Inflammatory macrophage (primary cell): ENCODE results near the gene TPD52L1.
"Not testable (repeated sequence)": the region's sequence is repeated elsewhere in the genome, so short reads cannot be mapped to it uniquely, and the experiment has no call there.

Experiments used
- DNase-seq, 2 donors: peaks; one replicate each; pipeline ENCODE4 v3.0.0-alpha.2; 2020 to 2022

TPD52L1 gene

GRCh38 chr6:125142618-125143017 is 11.0 kb upstream of the TPD52L1 start:
- no peak for DNase-seq

- no peak for DNase-seq
Measured at GRCh38 chr6:125144822-125145221, 8.8 kb upstream of the TPD52L1 start.

- no peak for DNase-seq
Measured at GRCh38 chr6:125149256-125150144, 4.1 kb upstream of the TPD52L1 start.

- no peak for DNase-seq
Measured at GRCh38 chr6:125151700-125152099, 1.9 kb upstream of the TPD52L1 start.

GRCh38 chr6:125154118-125154760 is 666 bp downstream of the TPD52L1 start:
- DNase-seq, result no peak

- DNase-seq, result no peak
Measured at GRCh38 chr6:125154761-125155135, 1.2 kb downstream of the TPD52L1 start.

- DNase-seq, result no peak
Measured at GRCh38 chr6:125155344-125155743, 1.8 kb downstream of the TPD52L1 start.

GRCh38 chr6:125156496-125156895 is 2.9 kb downstream of the TPD52L1 start:
- DNase-seq, result no peak

- no peak for DNase-seq
Measured at GRCh38 chr6:125157280-125157679, 3.7 kb downstream of the TPD52L1 start.

- no peak for DNase-seq
Measured at GRCh38 chr6:125157725-125158124, 4.2 kb downstream of the TPD52L1 start.

- not testable (repeated sequence) for DNase-seq
Measured at GRCh38 chr6:125163339-125163738, 9.8 kb downstream of the TPD52L1 start.

- no peak for DNase-seq
Measured at GRCh38 chr6:125163811-125164210, 10.2 kb downstream of the TPD52L1 start.

- DNase-seq, result no peak
Measured at GRCh38 chr6:125164696-125165095, 11.1 kb downstream of the TPD52L1 start.

- peak in 1 of 2 donors; percentile 9 for DNase-seq
Measured at GRCh38 chr6:125165256-125165655, 11.7 kb downstream of the TPD52L1 start.

GRCh38 chr6:125165776-125166175 is 12.2 kb downstream of the TPD52L1 start:
- DNase-seq, result no peak

- no peak for DNase-seq
Measured at GRCh38 chr6:125166711-125167110, 13.1 kb downstream of the TPD52L1 start.

- no peak for DNase-seq
Measured at GRCh38 chr6:125167579-125167978, 14.0 kb downstream of the TPD52L1 start.

- DNase-seq, result no peak
Measured at GRCh38 chr6:125169058-125169457, 15.5 kb downstream of the TPD52L1 start.

GRCh38 chr6:125169522-125169921 is 15.9 kb downstream of the TPD52L1 start:
- DNase-seq, result peak in 1 of 2 donors; percentile 57

GRCh38 chr6:125170376-125170775 is 16.8 kb downstream of the TPD52L1 start:
- peak in 1 of 2 donors; percentile 7 for DNase-seq

GRCh38 chr6:125173341-125174095 is 19.9 kb downstream of the TPD52L1 start:
- DNase-seq, result peak; percentile 53 to 71

GRCh38 chr6:125174626-125175025 is 21.1 kb downstream of the TPD52L1 start:
- DNase-seq, result no peak

GRCh38 chr6:125175466-125176048 is 22.0 kb downstream of the TPD52L1 start:
- DNase-seq, result no peak
